ENCODE results near the gene NUDT8. TPM values are rescaled to one million over a fixed set of nuclear protein-coding genes. Genes with fewer than 3 reads are reported as not detected.
A peak's percentile ranks its signal among the peaks of the same experiment; 100 is the strongest.

The NUDT8 gene
- total RNA-seq, 1 experiment from 2014 or later: 18.1 TPM

- TF ChIP-seq CTCF (IDR thresholded peaks at IDR 0.05; ENCODE audit: insufficient read depth in 1 of 2, low read depth in 1 of 2, low read length in 1 of 2, severe bottlenecking in 1 of 2, unreplicated experiment in 1 of 2): no peak
- H3K27me3 ChIP-seq (replicated peaks; ENCODE audit: control insufficient read depth, insufficient read depth, low read length): no peaks in the 10 kb centered on the region
- Mint-ChIP-seq H3K4me3 (ENCODE audit: unreplicated experiment) (no peak overlapping the region), H3K9me3 (ENCODE audit: unreplicated experiment) (no peaks in the 10 kb centered on the region), H3K4me1 (ENCODE audit: low read depth, unreplicated experiment) (peaks cover 6% of the 10 kb centered on the region), H3K27me3 (ENCODE audit: insufficient read depth, unreplicated experiment) (no peaks in the 10 kb centered on the region), H3K36me3 (ENCODE audit: insufficient read depth, unreplicated experiment) (peaks cover 12% of the 10 kb centered on the region), H3K27ac (ENCODE audit: unreplicated experiment) (no peak overlapping the region)
- intact Hi-C loops (cut with micrococcal nuclease; ENCODE audit: unreplicated experiment): no loop called here
- peak in 1 of 2 experiments; percentile 44 for DNase-seq
- H3K4me1 ChIP-seq: no peaks in the 10 kb centered on the region
- no TSS peak for BruUV-seq (replicated peaks)
- no peaks in the 10 kb centered on the region for H3K9me3 ChIP-seq
- POLR2A ChIA-PET: no interaction called here
- CTCF ChIA-PET: interaction anchor here (0.6 to 2.1 kb wide), 5 partner anchors 13 to 173 kb away, joined by 3 to 6 read pairs (median 4); partner anchors contain the start of genes CORO1B, GSTP1 and NUDT8
- no peak overlapping the region for H3K4me3 ChIP-seq (ENCODE audit: low read depth, low read length)
- H3K36me3 ChIP-seq (ENCODE audit: control insufficient read depth, insufficient read depth, low read length): 0 out of 2 replicates have a peak, but pooled peaks cover 3% of the 10 kb centered on the region
Measured at GRCh38 chr11:67616431-67617242, 13.1 kb downstream of the NUDT8 start.

DNA sequence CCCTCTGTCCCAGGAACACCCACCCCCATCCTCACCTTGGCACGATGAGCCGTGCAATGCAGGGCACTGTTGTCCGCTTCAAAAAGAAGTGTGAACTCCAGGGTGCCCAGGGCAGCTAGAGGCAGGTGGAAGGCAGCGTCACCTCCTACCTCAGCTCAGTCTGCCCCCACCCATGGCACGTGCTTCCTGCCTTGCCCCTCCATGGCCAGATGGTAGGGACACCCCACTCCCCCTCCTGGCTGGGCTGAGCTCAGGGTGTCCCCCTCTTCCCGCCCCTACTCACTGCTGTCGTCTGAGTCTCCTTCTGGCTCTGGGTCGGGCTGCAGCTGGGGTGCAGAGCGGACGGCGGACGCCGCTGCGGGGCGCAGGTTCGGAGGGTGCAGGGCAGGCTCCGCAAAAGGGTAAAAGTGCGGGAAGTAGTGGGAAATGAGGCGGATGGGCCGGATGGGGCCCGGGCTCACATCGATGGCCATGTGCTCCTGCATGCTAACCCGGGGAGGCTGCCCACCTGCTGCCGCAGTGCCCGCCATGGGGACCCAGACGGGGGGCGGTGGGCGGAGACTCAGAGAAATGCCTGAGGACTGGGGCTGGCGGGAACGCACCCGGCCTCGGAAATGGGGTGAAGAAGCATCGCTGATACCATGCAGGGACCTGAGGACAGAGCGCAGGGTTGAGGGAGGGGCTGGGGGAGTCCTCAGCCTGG, 13.9 kb downstream of the NUDT8 start:
- Histone ChIP-seq H3K4me1 (no peaks in the 10 kb centered on the region), H3K36me3 (ENCODE audit: control insufficient read depth, insufficient read depth, low read length) (peaks cover 5% of the 10 kb centered on the region; the same call in 1 of the 2 replicates), H3K9me3 (no peaks in the 10 kb centered on the region), H3K4me3 (ENCODE audit: low read depth, low read length) (no peak overlapping the region), H3K27me3 (replicated peaks; ENCODE audit: control insufficient read depth, insufficient read depth, low read length) (no peaks in the 10 kb centered on the region)
- intact Hi-C loops (cut with micrococcal nuclease; ENCODE audit: unreplicated experiment): loop anchor here (2.0 kb wide), 1 partner anchor 43 kb away; no protein-coding TSS in a partner anchor
- POLR2A ChIA-PET: no interaction called here
- no peak for TF ChIP-seq CTCF (IDR thresholded peaks at IDR 0.05; ENCODE audit: insufficient read depth in 1 of 2, low read depth in 1 of 2, low read length in 1 of 2, severe bottlenecking in 1 of 2, unreplicated experiment in 1 of 2)
- peaks cover 6% of the 10 kb centered on the region for H3K4me1 Mint-ChIP-seq (ENCODE audit: low read depth, unreplicated experiment)
- H3K36me3 Mint-ChIP-seq (ENCODE audit: insufficient read depth, unreplicated experiment): peaks cover 20% of the 10 kb centered on the region
- CTCF ChIA-PET: interaction anchor here (1.3 to 2.5 kb wide), 3 partner anchors 14 to 44 kb away, joined by 4 to 36 read pairs (median 6); partner anchors contain the start of genes GSTP1 and NUDT8
- no peak overlapping the region for H3K4me3 Mint-ChIP-seq (ENCODE audit: unreplicated experiment)
- no peak overlapping the region for H3K27ac Mint-ChIP-seq (ENCODE audit: unreplicated experiment)
- no TSS peak for BruUV-seq (replicated peaks)
- no peaks in the 10 kb centered on the region for H3K9me3 Mint-ChIP-seq (ENCODE audit: unreplicated experiment)
- no peak for DNase-seq
- H3K27me3 Mint-ChIP-seq (ENCODE audit: insufficient read depth, unreplicated experiment): no peaks in the 10 kb centered on the region
